ENCODE data around the gene GALNT14. TPM values are rescaled to one million over a fixed set of nuclear protein-coding genes. Genes with fewer than 3 reads are reported as not detected.
A peak's percentile ranks its signal among the peaks of the same experiment; 100 is the strongest.

Gene GALNT14
- total RNA-seq, 1 donor, result not detected

GRCh38 chr2:30886080-30886479 is 252.2 kb downstream of the GALNT14 start:
- DNase-seq (ENCODE audit: insufficient read length, low spot score, missing footprints), result peak; percentile 54
- Histone ChIP-seq H3K9me3 (ENCODE audit: low read depth, low read length) (no peaks in the 10 kb centered on the region), H3K4me3 (ENCODE audit: insufficient read depth, low read length) (no peak overlapping the region), H3K27me3 (ENCODE audit: insufficient read depth, low read length) (no peaks in the 10 kb centered on the region), H3K79me2 (ENCODE audit: insufficient read depth, low read length) (no peaks in the 10 kb centered on the region), H3K4me2 (ENCODE audit: insufficient read depth, low read length) (no peak overlapping the region), H3K27ac (ENCODE audit: low read depth, low read length) (no peak overlapping the region), H4K20me1 (ENCODE audit: insufficient read depth, low read length) (no peaks in the 10 kb centered on the region), H3K4me1 (ENCODE audit: insufficient read depth, low read length) (no peaks in the 10 kb centered on the region), H3K36me3 (ENCODE audit: insufficient read depth, low read length) (no peaks in the 10 kb centered on the region), H2AFZ (ENCODE audit: low read length) (no peak overlapping the region)
- TF ChIP-seq CTCF (IDR thresholded peaks at IDR 0.05; ENCODE audit: extremely low read depth, low read depth, low read length), result no peak

GRCh38 chr2:30883822-30884221 is 254.4 kb downstream of the GALNT14 start:
- H4K20me1 ChIP-seq (ENCODE audit: insufficient read depth, low read length), result no peaks in the 10 kb centered on the region
- no peaks in the 10 kb centered on the region for H3K4me1 ChIP-seq (ENCODE audit: insufficient read depth, low read length)
- H2AFZ ChIP-seq (ENCODE audit: low read length), result no peak overlapping the region
- H3K4me2 ChIP-seq (ENCODE audit: insufficient read depth, low read length), result no peak overlapping the region
- no peak overlapping the region for H3K4me3 ChIP-seq (ENCODE audit: insufficient read depth, low read length)
- H3K9me3 ChIP-seq (ENCODE audit: low read depth, low read length), result no peaks in the 10 kb centered on the region
- H3K27me3 ChIP-seq (ENCODE audit: insufficient read depth, low read length), result no peaks in the 10 kb centered on the region
- DNase-seq (ENCODE audit: insufficient read length, low spot score, missing footprints), result no peak
- H3K79me2 ChIP-seq (ENCODE audit: insufficient read depth, low read length), result no peaks in the 10 kb centered on the region
- H3K27ac ChIP-seq (ENCODE audit: low read depth, low read length), result no peak overlapping the region
- TF ChIP-seq CTCF (IDR thresholded peaks at IDR 0.05; ENCODE audit: extremely low read depth, low read depth, low read length), result no peak
- no peaks in the 10 kb centered on the region for H3K36me3 ChIP-seq (ENCODE audit: insufficient read depth, low read length)

GRCh38 chr2:30883184-30883583 is 255.1 kb downstream of the GALNT14 start:
- H3K36me3 ChIP-seq (ENCODE audit: insufficient read depth, low read length), result no peaks in the 10 kb centered on the region
- no peaks in the 10 kb centered on the region for H3K79me2 ChIP-seq (ENCODE audit: insufficient read depth, low read length)
- no peaks in the 10 kb centered on the region for H4K20me1 ChIP-seq (ENCODE audit: insufficient read depth, low read length)
- H3K4me1 ChIP-seq (ENCODE audit: insufficient read depth, low read length), result no peaks in the 10 kb centered on the region
- no peak overlapping the region for H3K4me2 ChIP-seq (ENCODE audit: insufficient read depth, low read length)
- DNase-seq (ENCODE audit: insufficient read length, low spot score, missing footprints), result no peak
- H3K9me3 ChIP-seq (ENCODE audit: low read depth, low read length), result no peaks in the 10 kb centered on the region
- TF ChIP-seq CTCF (IDR thresholded peaks at IDR 0.05; ENCODE audit: extremely low read depth, low read depth, low read length), result no peak
- H3K27me3 ChIP-seq (ENCODE audit: insufficient read depth, low read length), result no peaks in the 10 kb centered on the region
- no peak overlapping the region for H3K4me3 ChIP-seq (ENCODE audit: insufficient read depth, low read length)
- no peak overlapping the region for H3K27ac ChIP-seq (ENCODE audit: low read depth, low read length)
- no peak overlapping the region for H2AFZ ChIP-seq (ENCODE audit: low read length)

DNA sequence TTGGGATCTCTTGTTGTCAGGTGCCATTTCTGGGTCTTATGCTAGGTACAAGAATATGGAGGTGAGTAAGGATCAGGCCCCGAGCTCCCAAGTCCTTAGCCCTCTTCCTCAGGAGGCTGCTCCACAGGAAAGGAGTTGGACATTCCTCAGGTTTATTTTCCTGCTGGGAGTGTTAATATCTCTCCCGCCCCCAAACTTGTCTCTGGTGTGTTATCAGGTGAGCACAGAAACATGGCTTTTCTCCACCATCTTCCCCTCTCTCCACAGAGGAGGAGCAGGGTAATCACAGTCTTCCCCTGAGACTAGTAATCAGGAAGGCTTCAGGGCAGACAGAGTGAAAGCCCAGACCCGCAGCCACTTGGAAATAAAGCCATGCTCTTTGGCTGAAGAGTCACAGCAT is 257.7 kb downstream of the GALNT14 start:
- Histone ChIP-seq H4K20me1 (ENCODE audit: insufficient read depth, low read length) (no peaks in the 10 kb centered on the region), H3K4me2 (ENCODE audit: insufficient read depth, low read length) (no peak overlapping the region), H3K4me3 (ENCODE audit: insufficient read depth, low read length) (no peak overlapping the region), H3K4me1 (ENCODE audit: insufficient read depth, low read length) (no peaks in the 10 kb centered on the region), H3K79me2 (ENCODE audit: insufficient read depth, low read length) (no peaks in the 10 kb centered on the region), H3K27ac (ENCODE audit: low read depth, low read length) (no peak overlapping the region), H3K36me3 (ENCODE audit: insufficient read depth, low read length) (no peaks in the 10 kb centered on the region), H2AFZ (ENCODE audit: low read length) (no peak overlapping the region), H3K9me3 (ENCODE audit: low read depth, low read length) (no peaks in the 10 kb centered on the region), H3K27me3 (ENCODE audit: insufficient read depth, low read length) (no peaks in the 10 kb centered on the region)
- DNase-seq (ENCODE audit: insufficient read length, low spot score, missing footprints), result no peak
- TF ChIP-seq CTCF (IDR thresholded peaks at IDR 0.05; ENCODE audit: extremely low read depth, low read depth, low read length), result no peak

Measured in osteoblast (primary cell).